ENCODE results near the gene FAM118A.
"Not testable (repeated sequence)": the region's sequence is repeated elsewhere in the genome, so short reads cannot be mapped to it uniquely, and the experiment has no call there.

The FAM118A gene

DNA sequence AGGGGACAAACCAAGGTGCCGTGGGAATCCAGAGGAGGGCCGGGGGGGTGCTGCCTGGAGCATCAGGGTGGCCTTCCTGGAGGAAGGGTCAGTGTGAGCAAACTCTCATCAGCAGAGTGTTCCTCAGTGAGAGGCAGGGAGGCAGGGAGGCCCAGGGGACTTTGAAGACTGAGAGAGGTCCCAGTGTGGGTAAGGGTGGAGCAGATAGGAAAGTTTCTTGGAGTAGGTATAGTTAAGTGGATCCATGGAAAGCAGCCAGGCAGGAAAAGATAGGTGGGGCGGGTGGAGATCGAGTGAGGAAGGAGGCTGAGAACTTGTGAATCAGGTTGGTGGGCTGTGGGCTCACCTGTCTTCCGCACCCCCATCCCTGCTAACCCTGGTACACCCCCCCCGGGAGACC, 15.7 kb upstream of the FAM118A start:
- H3K4me2 ChIP-seq (ENCODE audit: low read depth, low read length, poor library complexity, severe bottlenecking), result no peak overlapping the region
- H3K79me2 ChIP-seq (ENCODE audit: insufficient read depth, low read length), result no peaks in the 10 kb centered on the region
- peaks cover 3% of the 10 kb centered on the region for H3K4me1 ChIP-seq (ENCODE audit: insufficient read depth, low read length, poor library complexity, severe bottlenecking)
- H3K9me3 ChIP-seq (ENCODE audit: insufficient read depth, low read depth, low read length), result no peaks in the 10 kb centered on the region
- no peaks in the 10 kb centered on the region for H3F3A ChIP-seq (ENCODE audit: low read depth)
- no peaks in the 10 kb centered on the region for H4K20me1 ChIP-seq (ENCODE audit: insufficient read depth, low read length, poor library complexity, severe bottlenecking)
- no peaks in the 10 kb centered on the region for H3K27me3 ChIP-seq (ENCODE audit: insufficient read depth, low read length, poor library complexity, severe bottlenecking)
- no peaks in the 10 kb centered on the region for H3K9me2 ChIP-seq (replicated peaks; ENCODE audit: low read depth, low read length)
- TF ChIP-seq, protein P1, sequence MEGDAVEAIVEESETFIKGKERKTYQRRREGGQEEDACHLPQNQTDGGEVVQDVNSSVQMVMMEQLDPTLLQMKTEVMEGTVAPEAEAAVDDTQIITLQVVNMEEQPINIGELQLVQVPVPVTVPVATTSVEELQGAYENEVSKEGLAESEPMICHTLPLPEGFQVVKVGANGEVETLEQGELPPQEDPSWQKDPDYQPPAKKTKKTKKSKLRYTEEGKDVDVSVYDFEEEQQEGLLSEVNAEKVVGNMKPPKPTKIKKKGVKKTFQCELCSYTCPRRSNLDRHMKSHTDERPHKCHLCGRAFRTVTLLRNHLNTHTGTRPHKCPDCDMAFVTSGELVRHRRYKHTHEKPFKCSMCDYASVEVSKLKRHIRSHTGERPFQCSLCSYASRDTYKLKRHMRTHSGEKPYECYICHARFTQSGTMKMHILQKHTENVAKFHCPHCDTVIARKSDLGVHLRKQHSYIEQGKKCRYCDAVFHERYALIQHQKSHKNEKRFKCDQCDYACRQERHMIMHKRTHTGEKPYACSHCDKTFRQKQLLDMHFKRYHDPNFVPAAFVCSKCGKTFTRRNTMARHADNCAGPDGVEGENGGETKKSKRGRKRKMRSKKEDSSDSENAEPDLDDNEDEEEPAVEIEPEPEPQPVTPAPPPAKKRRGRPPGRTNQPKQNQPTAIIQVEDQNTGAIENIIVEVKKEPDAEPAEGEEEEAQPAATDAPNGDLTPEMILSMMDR (conservative IDR thresholded peaks at IDR 0.05; ENCODE audit: low read length), result no peak
- TF ChIP-seq EZH2phosphoT487 (IDR thresholded peaks at IDR 0.05; ENCODE audit: borderline replicate concordance), result no peak
- no peaks in the 10 kb centered on the region for H3K36me3 ChIP-seq (ENCODE audit: insufficient read depth, low read length)
- H2AFZ ChIP-seq (ENCODE audit: low read length), result no peak overlapping the region
- no peak overlapping the region for H3K4me3 ChIP-seq (ENCODE audit: low read length, poor library complexity, severe bottlenecking)
- no peak overlapping the region for H3K9ac ChIP-seq (ENCODE audit: low read depth, low read length, poor library complexity, severe bottlenecking)

DNA sequence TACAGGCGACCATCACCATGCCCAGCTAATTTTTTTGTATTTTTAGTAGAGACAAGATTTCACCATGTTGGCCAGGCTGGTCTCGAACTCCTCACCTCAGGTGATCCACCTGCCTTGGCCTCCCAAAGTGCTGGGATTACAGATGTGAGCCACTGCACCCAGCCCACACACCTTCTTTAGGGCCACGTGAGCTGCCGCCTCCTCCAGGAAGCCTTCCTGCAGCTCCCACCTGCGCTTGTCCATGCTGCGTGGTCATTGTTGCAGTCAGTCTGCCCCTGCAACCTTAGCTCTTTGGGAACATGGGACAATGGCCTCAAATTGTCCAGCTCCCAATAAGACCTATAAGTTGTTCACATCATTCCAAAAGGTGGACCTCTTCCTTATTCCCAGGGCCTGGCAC, 14.7 kb upstream of the FAM118A start:
- H3K36me3 ChIP-seq (ENCODE audit: insufficient read depth, low read length); H3K9ac ChIP-seq (ENCODE audit: low read depth, low read length, poor library complexity, severe bottlenecking); H3K4me1 ChIP-seq (ENCODE audit: insufficient read depth, low read length, poor library complexity, severe bottlenecking); H3K9me3 ChIP-seq (ENCODE audit: insufficient read depth, low read depth, low read length); H2AFZ ChIP-seq (ENCODE audit: low read length); H3K79me2 ChIP-seq (ENCODE audit: insufficient read depth, low read length); H3K9me2 ChIP-seq (replicated peaks; ENCODE audit: low read depth, low read length); H3K4me3 ChIP-seq (ENCODE audit: low read length, poor library complexity, severe bottlenecking); H3K4me2 ChIP-seq (ENCODE audit: low read depth, low read length, poor library complexity, severe bottlenecking); H4K20me1 ChIP-seq (ENCODE audit: insufficient read depth, low read length, poor library complexity, severe bottlenecking); H3F3A ChIP-seq (ENCODE audit: low read depth); H3K27me3 ChIP-seq (ENCODE audit: insufficient read depth, low read length, poor library complexity, severe bottlenecking): not testable (repeated sequence)

DNA sequence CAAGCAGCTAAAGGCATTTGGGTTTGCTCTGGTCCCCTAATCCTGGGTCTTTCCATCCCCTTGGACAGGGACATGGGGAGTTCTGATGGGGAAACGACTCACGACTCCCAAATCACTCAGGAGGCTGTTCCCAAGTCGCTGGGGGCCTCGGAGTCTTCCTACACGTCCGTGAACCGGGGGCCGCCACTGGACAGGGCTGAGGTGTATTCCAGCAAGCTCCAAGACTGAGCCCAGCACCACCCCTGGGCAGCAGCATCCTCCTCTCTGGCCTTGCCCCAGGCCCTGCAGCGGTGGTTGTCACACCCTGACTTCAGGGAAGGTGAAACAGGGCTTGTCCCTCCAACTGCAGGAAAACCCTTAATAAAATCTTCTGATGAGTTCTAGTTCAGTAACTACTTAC, 14.2 kb upstream of the FAM118A start:
- Histone ChIP-seq H3K9me3 (ENCODE audit: insufficient read depth, low read depth, low read length) (no peaks in the 10 kb centered on the region), H3K4me2 (ENCODE audit: low read depth, low read length, poor library complexity, severe bottlenecking) (no peak overlapping the region), H4K20me1 (ENCODE audit: insufficient read depth, low read length, poor library complexity, severe bottlenecking) (no peaks in the 10 kb centered on the region), H3K9me2 (replicated peaks; ENCODE audit: low read depth, low read length) (no peaks in the 10 kb centered on the region), H3K27me3 (ENCODE audit: insufficient read depth, low read length, poor library complexity, severe bottlenecking) (no peaks in the 10 kb centered on the region), H3K79me2 (ENCODE audit: insufficient read depth, low read length) (no peaks in the 10 kb centered on the region), H3K4me1 (ENCODE audit: insufficient read depth, low read length, poor library complexity, severe bottlenecking) (peaks cover 3% of the 10 kb centered on the region), H3K4me3 (ENCODE audit: low read length, poor library complexity, severe bottlenecking) (no peak overlapping the region), H3K9ac (ENCODE audit: low read depth, low read length, poor library complexity, severe bottlenecking) (no peak overlapping the region), H3F3A (ENCODE audit: low read depth) (no peaks in the 10 kb centered on the region), H3K36me3 (ENCODE audit: insufficient read depth, low read length) (no peaks in the 10 kb centered on the region), H2AFZ (ENCODE audit: low read length) (no peak overlapping the region)
- TF ChIP-seq, protein P1 (conservative IDR thresholded peaks at IDR 0.05; ENCODE audit: low read length), result no peak
- no peak for TF ChIP-seq EZH2phosphoT487 (IDR thresholded peaks at IDR 0.05; ENCODE audit: borderline replicate concordance)

DNA sequence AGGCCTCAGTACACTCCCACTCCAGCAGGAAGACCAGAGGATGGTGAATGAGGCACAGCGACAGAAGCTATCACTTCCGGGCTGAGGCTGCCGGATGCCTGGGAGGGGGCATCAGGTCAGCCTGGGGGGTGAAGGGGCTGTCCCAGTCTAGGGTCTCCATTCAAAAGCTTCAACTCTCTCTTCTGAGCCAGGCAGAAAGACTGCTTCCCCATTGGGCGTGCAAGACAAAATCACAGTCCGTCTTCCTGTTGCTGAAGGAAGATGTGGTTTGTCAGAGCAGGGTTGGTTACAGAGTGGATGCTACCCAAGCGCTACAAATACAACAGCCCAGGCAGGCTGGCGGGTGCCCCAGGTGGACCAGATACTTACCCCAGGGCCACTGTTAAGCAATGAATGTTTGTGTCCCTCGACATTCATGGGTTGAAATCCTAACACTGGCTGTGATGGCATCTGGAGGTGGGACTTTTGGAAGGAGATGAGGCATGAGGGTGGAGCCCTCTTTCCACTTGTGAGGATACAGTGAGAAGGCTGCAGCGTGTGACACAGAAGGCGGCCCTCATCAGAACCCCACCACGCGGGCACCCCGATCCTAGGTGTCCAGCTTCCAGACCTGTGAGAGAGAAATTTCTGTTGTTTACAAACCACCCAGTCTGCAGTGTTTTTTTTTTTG, 13.0 kb upstream of the FAM118A start:
- no peaks in the 10 kb centered on the region for H3K9me3 ChIP-seq (ENCODE audit: insufficient read depth, low read depth, low read length)
- H3K4me2 ChIP-seq (ENCODE audit: low read depth, low read length, poor library complexity, severe bottlenecking), result no peak overlapping the region
- no peaks in the 10 kb centered on the region for H4K20me1 ChIP-seq (ENCODE audit: insufficient read depth, low read length, poor library complexity, severe bottlenecking)
- H3K27me3 ChIP-seq (ENCODE audit: insufficient read depth, low read length, poor library complexity, severe bottlenecking), result no peaks in the 10 kb centered on the region
- no peaks in the 10 kb centered on the region for H3K9me2 ChIP-seq (replicated peaks; ENCODE audit: low read depth, low read length)
- no peak overlapping the region for H3K4me3 ChIP-seq (ENCODE audit: low read length, poor library complexity, severe bottlenecking)
- no peaks in the 10 kb centered on the region for H3K36me3 ChIP-seq (ENCODE audit: insufficient read depth, low read length)
- no peak overlapping the region for H2AFZ ChIP-seq (ENCODE audit: low read length)
- no peaks in the 10 kb centered on the region for H3K79me2 ChIP-seq (ENCODE audit: insufficient read depth, low read length)
- peaks cover 3% of the 10 kb centered on the region for H3K4me1 ChIP-seq (ENCODE audit: insufficient read depth, low read length, poor library complexity, severe bottlenecking)
- no peaks in the 10 kb centered on the region for H3F3A ChIP-seq (ENCODE audit: low read depth)
- TF ChIP-seq EZH2phosphoT487 (IDR thresholded peaks at IDR 0.05; ENCODE audit: borderline replicate concordance), result no peak
- TF ChIP-seq, protein P1 (conservative IDR thresholded peaks at IDR 0.05; ENCODE audit: low read length), result no peak
- no peak overlapping the region for H3K9ac ChIP-seq (ENCODE audit: low read depth, low read length, poor library complexity, severe bottlenecking)
